Left colon (tissue), 2 donors: ENCODE measurements around the gene CAPN5. TPM values are rescaled to one million over a fixed set of nuclear protein-coding genes. Genes with fewer than 3 reads are reported as not detected.
A peak's percentile ranks its signal among the peaks of the same experiment; 100 is the strongest.

Source experiments
- ATAC-seq: fragments of 200-7000 bp; cut with Tn5 transposase; one replicate; pipeline ENCODE4 v1.9.1; 2020; ENCODE audit warnings: mild to moderate bottlenecking, moderate library complexity
- DNase-seq, 2 donors: peaks; one replicate each; pipeline ENCODE4 v3.0.0-alpha.2; 2020
- intact Hi-C, 2 donors: fragments of 100-400 bp; cut with DNase I in 1 of 2; cut with micrococcal nuclease in 1 of 2; formaldehyde crosslinking; loops; one replicate each; pipeline versions ENCODE4 v1.11.2 to v1.14.0; 2022; cut with DNase I, micrococcal nuclease
- total RNA-seq, 2 donors: library from RNA; stranded (reverse); fragmentation: NEBNext Ultra II Directional; extraction: Animal tissue kit (Norgen Biotek cat#: 25700); gene quantifications; one replicate each; pipeline ENCODE4 v1.2.1, GENCODE V29; 2021
- donor health status: DM: no; HTN: no; CAD: no.
- donor health status: DM: yes; HTN: yes; CAD: no.

The CAPN5 gene
- total RNA-seq, 2 donors from 2014 or later: 219 to 339 TPM

DNA sequence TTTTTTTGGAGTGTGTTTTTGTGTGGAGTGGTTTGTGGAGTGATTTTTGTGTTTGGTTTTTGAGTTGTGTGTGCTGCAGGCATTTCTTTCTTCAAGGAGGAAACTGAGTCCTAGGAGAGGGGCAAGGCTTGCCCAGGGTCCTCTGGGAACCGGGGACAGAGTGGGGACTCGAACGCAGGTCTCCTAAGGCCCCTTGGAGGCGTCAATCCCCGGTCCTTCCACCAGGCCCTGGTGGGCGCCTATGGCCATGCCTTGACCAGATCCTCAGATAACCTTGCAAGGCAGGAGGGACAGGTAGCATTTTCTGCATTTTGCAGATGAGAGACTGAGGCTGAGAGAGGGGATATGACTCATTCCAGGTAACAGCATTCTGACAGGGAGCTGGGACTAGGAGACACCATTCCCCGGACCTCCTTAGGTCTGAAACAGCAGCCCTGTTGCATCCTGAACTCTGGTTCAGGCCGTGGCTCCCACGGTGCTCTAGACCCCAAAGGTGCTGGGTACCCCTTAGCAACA is 100.4 kb downstream of the CAPN5 start:
- intact Hi-C loops: no loop called here
- DNase-seq (no peak), ATAC-seq (no peak)

- DNase-seq (no peak), ATAC-seq (no peak)
- intact Hi-C loops: no loop called here
Measured at GRCh38 chr11:77167791-77168190, 101.0 kb downstream of the CAPN5 start.

DNA sequence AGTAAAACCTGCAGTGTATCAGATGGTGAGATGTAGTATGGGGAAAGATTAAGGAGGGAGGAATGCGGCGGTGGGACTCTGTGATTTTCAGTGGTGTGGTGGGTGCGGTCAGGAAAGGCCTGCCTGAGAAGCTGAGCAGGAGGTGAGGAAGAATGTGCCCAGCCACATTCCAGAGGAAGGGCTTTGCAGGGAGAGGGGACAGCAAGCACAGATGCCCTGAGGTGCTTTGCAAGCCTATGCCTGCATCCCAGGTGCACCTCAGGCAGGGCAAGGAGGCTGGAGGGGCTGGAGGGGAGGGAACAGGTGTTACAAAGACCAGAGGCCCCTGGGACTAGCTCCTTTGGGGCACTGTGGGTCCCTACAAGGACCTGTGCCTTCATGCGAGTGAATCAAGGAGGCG is 103.3 kb downstream of the CAPN5 start:
- intact Hi-C loops: no loop called here
- ATAC-seq (no peak), DNase-seq (no peak)

- DNase-seq: no peak
- intact Hi-C loops: no loop called here
- ATAC-seq: no peak
Measured at GRCh38 chr11:77171254-77171653, 104.5 kb downstream of the CAPN5 start.

DNA sequence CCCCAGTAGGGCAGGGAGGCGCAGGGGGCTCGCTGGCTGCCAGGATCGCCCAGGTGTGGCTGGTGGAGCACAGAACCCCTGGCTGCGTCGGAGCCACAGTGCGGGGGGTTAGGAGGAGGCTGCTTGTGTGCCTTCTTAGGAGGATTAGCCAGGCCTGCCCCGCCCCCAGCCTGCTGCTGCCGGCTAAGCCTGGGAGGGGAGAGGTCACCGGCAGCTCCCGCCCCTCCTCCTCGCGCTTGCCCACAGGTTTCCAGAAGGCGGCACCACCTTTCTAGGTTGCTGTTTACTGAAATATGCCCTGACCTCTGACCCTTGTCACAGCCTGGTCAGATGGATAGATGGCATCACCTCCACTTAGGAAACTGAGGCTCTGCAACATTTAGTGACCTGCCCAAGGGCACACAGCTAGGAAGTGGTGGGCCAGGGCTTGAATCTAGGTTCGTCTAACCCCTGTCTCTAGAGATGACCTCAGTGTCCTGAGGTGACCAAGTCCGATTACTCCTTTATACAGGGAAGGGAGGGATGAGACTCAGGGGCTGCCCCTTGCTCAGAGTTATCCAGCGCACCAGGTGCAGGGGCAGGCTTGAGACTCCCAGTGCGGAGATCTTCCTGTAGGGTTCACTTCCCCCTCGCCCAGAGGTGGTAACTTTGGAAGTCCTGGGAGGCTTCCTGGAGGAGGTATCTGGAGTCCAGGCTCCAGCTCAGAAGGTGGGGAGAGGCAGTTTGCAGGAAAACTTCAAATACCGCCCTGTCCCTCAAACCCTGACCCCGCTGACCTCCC is 105.3 kb downstream of the CAPN5 start:
- intact Hi-C loops: no loop called here
- ATAC-seq (peak; percentile 29), DNase-seq (no peak)

DNA sequence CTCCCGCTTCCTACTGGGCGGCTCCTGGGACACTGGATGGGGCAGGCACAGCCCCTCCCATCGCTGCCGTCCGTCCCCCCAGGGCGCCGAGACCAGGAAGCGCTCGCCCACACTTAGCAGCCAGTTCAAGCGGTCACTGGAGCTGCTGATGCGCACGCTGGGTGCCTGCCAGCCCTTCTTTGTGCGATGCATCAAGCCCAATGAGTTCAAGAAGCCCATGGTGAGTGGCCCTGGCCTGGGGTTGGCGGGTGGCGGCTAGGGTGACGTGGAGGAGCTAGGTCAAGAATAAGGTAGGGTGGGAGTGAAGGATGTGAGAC is 105.9 kb downstream of the CAPN5 start:
- DNase-seq (no peak), ATAC-seq (no peak)
- intact Hi-C loops: no loop called here

- ATAC-seq: no peak
- no peak for DNase-seq
- intact Hi-C loops: no loop called here
Measured at GRCh38 chr11:77173494-77173893, 106.7 kb downstream of the CAPN5 start.

- intact Hi-C loops: no loop called here
- ATAC-seq (no peak), DNase-seq (no peak)
Measured at GRCh38 chr11:77174559-77174958, 107.8 kb downstream of the CAPN5 start.

GRCh38 chr11:77175021-77175842 is 108.5 kb downstream of the CAPN5 start:
- intact Hi-C loops: no loop called here
- ATAC-seq: no peak
- no peak for DNase-seq

Other genes with a start within 250 kb of the CAPN5 start
- 10 to 100 TPM; 38.9 to 55.5 TPM for gene ACER3, start 206.1 kb upstream of the CAPN5 start, total RNA-seq
- 100 to 1,000 TPM; 107 to 134 TPM for gene B3GNT6, start 32.6 kb upstream of the CAPN5 start, total RNA-seq
- 10 to 100 TPM in 1 of 2 donors, 1 to 10 TPM in 1; 7.1 to 11.9 TPM for gene OMP, start 35.9 kb downstream of the CAPN5 start, total RNA-seq
- 1 to 10 TPM; 4.8 to 5.8 TPM for gene MYO7A, start 61.3 kb downstream of the CAPN5 start, total RNA-seq
- not detected for gene GDPD4, start 234.7 kb downstream of the CAPN5 start, total RNA-seq